ENCODE measurements around the gene MFGE8. TPM values are rescaled to one million over a fixed set of nuclear protein-coding genes. Genes with fewer than 3 reads are reported as not detected.
A peak's percentile ranks its signal among the peaks of the same experiment; 100 is the strongest.

MFGE8 gene
- total and polyA plus RNA-seq, 7 experiments from 2014 or later, result 6.3 to 106 (median 71.6) TPM

DNA sequence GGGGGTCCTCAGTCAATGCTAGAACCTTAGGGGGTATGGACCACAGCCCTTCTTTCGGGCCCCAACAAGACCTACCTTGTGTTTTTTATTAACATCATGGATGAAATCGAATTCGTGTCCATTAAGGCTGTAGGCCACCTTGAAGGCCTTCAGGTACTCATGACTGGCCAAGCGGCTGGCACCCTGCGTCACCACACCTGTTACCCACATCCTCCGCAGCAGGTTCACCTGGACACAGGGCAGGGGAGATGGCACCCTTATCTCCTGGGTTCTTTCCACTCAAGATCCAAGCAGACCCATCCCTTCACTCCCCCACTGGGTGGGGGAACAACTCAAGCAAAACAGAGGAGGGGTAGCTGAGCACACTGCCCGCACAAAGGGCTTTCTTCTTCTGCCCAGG is 6.6 kb downstream of the MFGE8 start:
- H3K27me3 ChIP-seq (ENCODE audit: control insufficient read depth in 2 of 2, insufficient read depth in 2 of 2, low read length in 2 of 2), result no peaks in the 10 kb centered on the region
- no peaks in the 10 kb centered on the region for H3K9me3 ChIP-seq (ENCODE audit: control insufficient read depth in 2 of 3, low read length in 3 of 3)
- intact Hi-C loops (cut with micrococcal nuclease), result no loop called here
- H3K36me3 Mint-ChIP-seq, result peaks cover 0 to 17% (median 0%) of the 10 kb centered on the region in 5 donors
- DNase-seq (no peak), ATAC-seq (no peak)
- peaks cover 26 to 73% (median 55%) of the 10 kb centered on the region in 7 donors for H3K4me1 Mint-ChIP-seq
- ChIA-PET POLR2A (interaction anchor here (0.9 kb wide), 1 partner anchor 9 kb away, joined by 3 read pairs; no protein-coding TSS in a partner anchor), CTCF (interaction anchor here (2.4 to 5.7 kb wide), 2 partner anchors 13 to 112 kb away, joined by 37 to 99 read pairs; partner anchors contain the start of gene HAPLN3)
- H3K9me3 Mint-ChIP-seq, result no peaks in the 10 kb centered on the region
- no peaks in the 10 kb centered on the region for H3K27me3 Mint-ChIP-seq
- no peak overlapping the region for H3K4me3 Mint-ChIP-seq
- H3K27ac Mint-ChIP-seq, result peak overlapping the region in 6 of 9 donors; percentile 80 to 98 (median 94)
- no peak overlapping the region for H3K4me3 ChIP-seq (ENCODE audit: low read length)
- H3K4me1 ChIP-seq (ENCODE audit: control insufficient read depth in 2 of 2, insufficient read depth in 2 of 2, low read length in 2 of 2), result peaks cover 19 to 37% of the 10 kb centered on the region in 2 donors
- peaks cover 0 to 3% (median 0%) of the 10 kb centered on the region in 3 experiments for H3K36me3 ChIP-seq (ENCODE audit: control insufficient read depth in 2 of 3, insufficient read depth in 3 of 3, low read length in 3 of 3)
- no peak overlapping the region for H3K27ac ChIP-seq (ENCODE audit: low read depth, low read length)

DNA sequence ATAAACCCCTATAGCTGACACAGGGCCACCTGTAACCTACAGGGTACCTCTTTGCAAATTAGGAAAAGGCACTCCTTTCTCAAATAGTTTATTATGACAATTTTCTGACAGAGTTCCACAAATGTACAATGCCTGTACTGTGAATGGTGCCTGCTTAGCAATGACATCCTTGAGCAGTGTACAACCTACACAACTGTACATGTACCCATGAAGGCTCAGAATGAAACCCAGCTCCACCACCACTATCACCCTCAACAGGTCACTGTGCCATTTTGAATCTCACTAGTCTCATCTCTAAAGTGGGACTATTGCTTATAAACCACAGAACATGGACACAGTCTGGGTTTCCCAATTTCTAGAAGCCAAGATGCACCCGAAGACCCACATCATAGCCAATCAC is 7.0 kb downstream of the MFGE8 start:
- intact Hi-C loops (cut with micrococcal nuclease), result no loop called here
- H3K36me3 Mint-ChIP-seq, result peaks cover 0 to 18% (median under 1%) of the 10 kb centered on the region in 5 donors
- Histone ChIP-seq H3K9me3 (ENCODE audit: control insufficient read depth in 2 of 3, low read length in 3 of 3) (no peaks in the 10 kb centered on the region), H3K27ac (ENCODE audit: low read depth, low read length) (peak overlapping the region; percentile 68), H3K36me3 (ENCODE audit: control insufficient read depth in 2 of 3, insufficient read depth in 3 of 3, low read length in 3 of 3) (peaks cover 0 to 3% (median 0%) of the 10 kb centered on the region in 3 experiments), H3K27me3 (ENCODE audit: control insufficient read depth in 2 of 2, insufficient read depth in 2 of 2, low read length in 2 of 2) (no peaks in the 10 kb centered on the region), H3K4me3 (ENCODE audit: low read length) (no peak overlapping the region), H3K4me1 (ENCODE audit: control insufficient read depth in 2 of 2, insufficient read depth in 2 of 2, low read length in 2 of 2) (peaks cover 19 to 37% of the 10 kb centered on the region in 2 donors)
- ATAC-seq (no peak), DNase-seq (no peak)
- no peaks in the 10 kb centered on the region for H3K9me3 Mint-ChIP-seq
- CTCF ChIA-PET, result interaction anchor here (1.4 to 5.7 kb wide), 4 partner anchors 12 to 224 kb away, joined by 3 to 99 read pairs (median 36); partner anchors contain the start of gene HAPLN3
- no peak overlapping the region for H3K4me3 Mint-ChIP-seq
- peaks cover 26 to 72% (median 56%) of the 10 kb centered on the region in 7 donors for H3K4me1 Mint-ChIP-seq
- H3K27me3 Mint-ChIP-seq, result no peaks in the 10 kb centered on the region
- POLR2A ChIA-PET, result interaction anchor here (0.9 to 2.0 kb wide), 2 partner anchors 9 kb away, joined by 3 to 8 read pairs; no protein-coding TSS in a partner anchor
- peak overlapping the region; percentile 4 to 98 (median 94) for H3K27ac Mint-ChIP-seq

- CTCF ChIA-PET, result interaction anchor here (0.7 to 5.7 kb wide), 23 partner anchors 12 to 281 kb away, joined by 3 to 99 read pairs (median 4); partner anchors contain the start of gene HAPLN3
- Mint-ChIP-seq H3K27me3 (no peaks in the 10 kb centered on the region), H3K4me1 (peaks cover 23 to 70% (median 56%) of the 10 kb centered on the region in 7 donors), H3K9me3 (no peaks in the 10 kb centered on the region), H3K36me3 (peaks cover 0 to 23% (median 3%) of the 10 kb centered on the region in 5 donors), H3K4me3 (no peak overlapping the region), H3K27ac (peak overlapping the region; percentile 80 to 98 (median 94))
- H3K36me3 ChIP-seq (ENCODE audit: control insufficient read depth in 2 of 3, insufficient read depth in 3 of 3, low read length in 3 of 3), result peaks cover 0 to 3% (median 0%) of the 10 kb centered on the region in 3 experiments
- no peak for ATAC-seq
- intact Hi-C loops (cut with micrococcal nuclease), result loop anchor here (2.0 kb wide), 4 partner anchors 183 to 439 kb away; partner anchors contain the start of genes ABHD2 (in 1 of the 2), DET1 (in 1 of the 2), MRPL46 (in 1 of the 2) and MRPS11 (in 1 of the 2)
- peaks cover 19 to 37% of the 10 kb centered on the region in 2 donors for H3K4me1 ChIP-seq (ENCODE audit: control insufficient read depth in 2 of 2, insufficient read depth in 2 of 2, low read length in 2 of 2)
- no peak overlapping the region for H3K4me3 ChIP-seq (ENCODE audit: low read length)
- POLR2A ChIA-PET, result interaction anchor here (0.6 to 3.7 kb wide), 6 partner anchors 10 to 447 kb away, joined by 4 to 41 read pairs (median 8); partner anchors contain the start of gene HAPLN3
- H3K9me3 ChIP-seq (ENCODE audit: control insufficient read depth in 2 of 3, low read length in 3 of 3), result no peaks in the 10 kb centered on the region
- H3K27me3 ChIP-seq (ENCODE audit: control insufficient read depth in 2 of 2, insufficient read depth in 2 of 2, low read length in 2 of 2), result no peaks in the 10 kb centered on the region
- DNase-seq, result no peak
- peak overlapping the region; percentile 68 for H3K27ac ChIP-seq (ENCODE audit: low read depth, low read length)
These were observed 7.6 kb downstream of the MFGE8 start for GRCh38 chr15:88905576-88905975.

- ChIA-PET CTCF (interaction anchor here (0.6 to 5.7 kb wide), 38 partner anchors 9 to 430 kb away, joined by 3 to 99 read pairs (median 4); partner anchors contain the start of genes HAPLN3, ISG20, MFGE8 and POLG), POLR2A (interaction anchor here (0.6 to 3.7 kb wide), 14 partner anchors 9 to 448 kb away, joined by 3 to 41 read pairs (median 4); partner anchors contain the start of genes FANCI, HAPLN3 and MFGE8)
- H3K27ac Mint-ChIP-seq, result peak overlapping the region; percentile 76 to 98 (median 94)
- Histone ChIP-seq H3K4me1 (ENCODE audit: control insufficient read depth in 2 of 2, insufficient read depth in 2 of 2, low read length in 2 of 2) (peaks cover 19 to 37% of the 10 kb centered on the region in 2 donors), H3K9me3 (ENCODE audit: control insufficient read depth in 2 of 3, low read length in 3 of 3) (no peaks in the 10 kb centered on the region), H3K4me3 (ENCODE audit: low read length) (no peak overlapping the region), H3K27ac (ENCODE audit: low read depth, low read length) (peak overlapping the region; percentile 70), H3K27me3 (ENCODE audit: control insufficient read depth in 2 of 2, insufficient read depth in 2 of 2, low read length in 2 of 2) (no peaks in the 10 kb centered on the region), H3K36me3 (ENCODE audit: control insufficient read depth in 2 of 3, insufficient read depth in 3 of 3, low read length in 3 of 3) (peaks cover 0 to 3% (median 0%) of the 10 kb centered on the region in 3 experiments)
- no peaks in the 10 kb centered on the region for H3K27me3 Mint-ChIP-seq
- H3K4me3 Mint-ChIP-seq, result peak overlapping the region; percentile 16 to 78 (median 54)
- H3K36me3 Mint-ChIP-seq, result peaks cover 0 to 24% (median 3%) of the 10 kb centered on the region in 5 donors
- intact Hi-C loops (cut with micrococcal nuclease), result loop anchor here (1.0 to 2.0 kb wide), 12 partner anchors 9 to 438 kb away; partner anchors contain the start of genes ABHD2 (in 2 of the 2), MFGE8 (in 2 of the 2), DET1 (in 1 of the 2) and HAPLN3 (in 1 of the 2)
- H3K9me3 Mint-ChIP-seq, result no peaks in the 10 kb centered on the region
- DNase-seq (peak; percentile 79 to 99 (median 98)), ATAC-seq (peak; percentile 99)
- peaks cover 23 to 65% (median 52%) of the 10 kb centered on the region in 7 donors for H3K4me1 Mint-ChIP-seq
These were observed 8.4 kb downstream of the MFGE8 start for GRCh38 chr15:88904624-88905327.

DNA sequence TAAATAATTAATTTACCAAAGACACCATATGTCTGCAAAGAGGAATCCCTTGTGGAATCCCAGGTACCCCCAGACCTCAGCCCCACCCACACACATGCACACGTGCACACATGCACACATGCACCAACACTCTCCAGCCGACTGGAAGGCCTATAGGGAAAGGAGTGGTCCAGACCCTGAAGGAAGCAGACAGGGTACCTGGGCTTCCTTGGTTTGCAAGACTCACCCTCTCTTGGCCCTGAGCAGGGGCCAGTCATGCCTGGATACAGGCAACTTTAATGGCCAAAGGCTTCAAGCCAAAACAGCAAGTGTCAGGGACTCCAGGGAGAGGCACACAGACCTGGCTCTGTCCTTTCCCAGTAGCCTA is 8.9 kb downstream of the MFGE8 start:
- no peak for ATAC-seq

DNA sequence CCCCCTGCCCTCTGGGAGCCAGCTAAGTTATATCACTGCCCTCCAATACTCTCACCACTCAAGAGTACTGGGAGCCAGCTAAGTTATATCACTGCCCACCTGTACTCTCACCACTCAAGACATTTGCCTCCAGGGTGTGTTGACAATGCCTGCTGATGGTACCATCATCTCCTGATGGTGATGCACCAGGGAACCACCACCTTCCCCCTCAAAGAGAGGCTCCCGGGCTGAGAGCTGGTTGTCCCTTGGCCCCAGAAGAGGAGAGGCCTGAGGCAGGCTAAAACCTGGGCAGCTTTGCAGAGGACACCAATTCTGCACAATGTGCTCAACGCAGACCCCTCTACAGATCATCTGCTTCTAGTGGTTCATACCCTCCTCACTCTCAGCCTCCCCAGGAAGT is 10.3 kb downstream of the MFGE8 start:
- DNase-seq (no peak), ATAC-seq (no peak)
- H3K4me1 ChIP-seq (ENCODE audit: control insufficient read depth in 2 of 2, insufficient read depth in 2 of 2, low read length in 2 of 2), result peaks cover 20 to 38% of the 10 kb centered on the region in 2 donors
- peak overlapping the region; percentile 70 for H3K27ac ChIP-seq (ENCODE audit: low read depth, low read length)
- Mint-ChIP-seq H3K9me3 (no peaks in the 10 kb centered on the region), H3K27ac (peak overlapping the region in 8 of 9 donors; percentile 76 to 98 (median 94)), H3K4me1 (peaks cover 22 to 57% (median 45%) of the 10 kb centered on the region in 7 donors), H3K36me3 (peaks cover 0 to 19% (median 3%) of the 10 kb centered on the region in 5 donors), H3K27me3 (no peaks in the 10 kb centered on the region), H3K4me3 (peak overlapping the region in 4 of 10 donors; percentile 26 to 68 (median 46))
- POLR2A ChIA-PET, result interaction anchor here (0.9 to 3.7 kb wide), 3 partner anchors 9 to 112 kb away, joined by 3 to 41 read pairs (median 4); partner anchors contain the start of gene HAPLN3
- intact Hi-C loops (cut with micrococcal nuclease), result no loop called here
- H3K27me3 ChIP-seq (ENCODE audit: control insufficient read depth in 2 of 2, insufficient read depth in 2 of 2, low read length in 2 of 2), result no peaks in the 10 kb centered on the region
- no peak overlapping the region for H3K4me3 ChIP-seq (ENCODE audit: low read length)
- CTCF ChIA-PET, result interaction anchor here (0.8 to 5.7 kb wide), 8 partner anchors 9 to 228 kb away, joined by 3 to 99 read pairs (median 6); partner anchors contain the start of gene HAPLN3
- H3K9me3 ChIP-seq (ENCODE audit: control insufficient read depth in 2 of 3, low read length in 3 of 3), result no peaks in the 10 kb centered on the region
- H3K36me3 ChIP-seq (ENCODE audit: control insufficient read depth in 2 of 3, insufficient read depth in 3 of 3, low read length in 3 of 3), result peaks cover 0 to 3% (median 0%) of the 10 kb centered on the region in 3 experiments

More for the DNA sequence above, 8.9 kb downstream of the MFGE8 start:
- Mint-ChIP-seq H3K9me3 (no peaks in the 10 kb centered on the region), H3K4me3 (peak overlapping the region; percentile 14 to 78 (median 54)), H3K4me1 (peaks cover 23 to 60% (median 48%) of the 10 kb centered on the region in 7 donors), H3K36me3 (peaks cover 0 to 24% (median 3%) of the 10 kb centered on the region in 5 donors), H3K27ac (peak overlapping the region; percentile 76 to 98 (median 94)), H3K27me3 (no peaks in the 10 kb centered on the region)
- H3K27me3 ChIP-seq (ENCODE audit: control insufficient read depth in 2 of 2, insufficient read depth in 2 of 2, low read length in 2 of 2), result no peaks in the 10 kb centered on the region
- H3K4me3 ChIP-seq (ENCODE audit: low read length), result no peak overlapping the region
- peaks cover 0 to 3% (median 0%) of the 10 kb centered on the region in 3 experiments for H3K36me3 ChIP-seq (ENCODE audit: control insufficient read depth in 2 of 3, insufficient read depth in 3 of 3, low read length in 3 of 3)
- H3K27ac ChIP-seq (ENCODE audit: low read depth, low read length), result peak overlapping the region; percentile 70
- POLR2A ChIA-PET, result interaction anchor here (0.6 to 3.7 kb wide), 13 partner anchors 9 to 425 kb away, joined by 3 to 41 read pairs (median 4); partner anchors contain the start of genes FANCI, HAPLN3 and MFGE8
- intact Hi-C loops (cut with micrococcal nuclease), result loop anchor here (1.0 to 2.0 kb wide), 12 partner anchors 9 to 437 kb away; partner anchors contain the start of genes ABHD2 (in 2 of the 2), MFGE8 (in 2 of the 2), DET1 (in 1 of the 2) and HAPLN3 (in 1 of the 2)
- no peaks in the 10 kb centered on the region for H3K9me3 ChIP-seq (ENCODE audit: control insufficient read depth in 2 of 3, low read length in 3 of 3)
- H3K4me1 ChIP-seq (ENCODE audit: control insufficient read depth in 2 of 2, insufficient read depth in 2 of 2, low read length in 2 of 2), result peaks cover 19 to 37% of the 10 kb centered on the region in 2 donors
- CTCF ChIA-PET, result interaction anchor here (0.6 to 5.7 kb wide), 34 partner anchors 10 to 431 kb away, joined by 3 to 99 read pairs (median 4); partner anchors contain the start of genes HAPLN3, ISG20, MFGE8 and POLG
- DNase-seq, result no peak

Measured in naive thymus-derived CD4-positive, alpha-beta T cell (primary cell).